CD4-positive, alpha-beta T cell treated with Interleukin-12 subunit alpha and Interleukin-12 subunit beta, for 1 hour (primary cell): ENCODE data around the gene EID1.
"Not testable (repeated sequence)": the region's sequence is repeated elsewhere in the genome, so short reads cannot be mapped to it uniquely, and the experiment has no call there.

ENCODE experiments used
- DNase-seq: peaks from one replicate; pipeline ENCODE4 v3.0.0-alpha.2; 2020

The EID1 gene

GRCh38 chr15:48871542-48871941 is 6.4 kb upstream of the EID1 start:
- DNase-seq: no peak

- no peak for DNase-seq
Measured at GRCh38 chr15:48872632-48873031, 5.3 kb upstream of the EID1 start.

GRCh38 chr15:48875241-48875960 is 2.5 kb upstream of the EID1 start:
- DNase-seq: no peak

- DNase-seq: no peak
Measured at GRCh38 chr15:48876057-48876456, 1.9 kb upstream of the EID1 start.

GRCh38 chr15:48880070-48880634 is 2.2 kb downstream of the EID1 start:
- no peak for DNase-seq

- DNase-seq: no peak
Measured at GRCh38 chr15:48883699-48884098, 5.8 kb downstream of the EID1 start.

GRCh38 chr15:48887144-48887543 is 9.2 kb downstream of the EID1 start:
- no peak for DNase-seq

GRCh38 chr15:48888191-48888590 is 10.3 kb downstream of the EID1 start:
- no peak for DNase-seq

- DNase-seq: no peak
Measured at GRCh38 chr15:48888836-48889235, 10.9 kb downstream of the EID1 start.

GRCh38 chr15:48889925-48890324 is 12.0 kb downstream of the EID1 start:
- DNase-seq: no peak

- DNase-seq: no peak
Measured at GRCh38 chr15:48890375-48890972, 12.5 kb downstream of the EID1 start.

GRCh38 chr15:48891232-48891765 is 13.4 kb downstream of the EID1 start:
- DNase-seq: no peak

- DNase-seq: no peak
Measured at GRCh38 chr15:48893311-48893710, 15.4 kb downstream of the EID1 start.

GRCh38 chr15:48896869-48897814 is 19.2 kb downstream of the EID1 start:
- no peak for DNase-seq

GRCh38 chr15:48898032-48898431 is 20.1 kb downstream of the EID1 start:
- DNase-seq: no peak

GRCh38 chr15:48898446-48898845 is 20.5 kb downstream of the EID1 start:
- DNase-seq: no peak

GRCh38 chr15:48899793-48900192 is 21.9 kb downstream of the EID1 start:
- no peak for DNase-seq

GRCh38 chr15:48904758-48905157 is 26.8 kb downstream of the EID1 start:
- DNase-seq: no peak

GRCh38 chr15:48905216-48905615 is 27.3 kb downstream of the EID1 start:
- no peak for DNase-seq

GRCh38 chr15:48905847-48906246 is 27.9 kb downstream of the EID1 start:
- DNase-seq: no peak

GRCh38 chr15:48909313-48909712 is 31.4 kb downstream of the EID1 start:
- DNase-seq: not testable (repeated sequence)

- not testable (repeated sequence) for DNase-seq
Measured at GRCh38 chr15:48910554-48910953, 32.6 kb downstream of the EID1 start.

GRCh38 chr15:48913141-48913540 is 35.2 kb downstream of the EID1 start:
- no peak for DNase-seq
